Measurements from ENCODE around the gene NUDT3. TPM values are rescaled to one million over a fixed set of nuclear protein-coding genes. Genes with fewer than 3 reads are reported as not detected.

Gene NUDT3
- total and polyA plus RNA-seq, 9 of the 15 experiments (the other 6 are each of a cell fraction or from before 2014, with no cell fraction given), result 5.4 to 81.2 (median 56.4) TPM

DNA sequence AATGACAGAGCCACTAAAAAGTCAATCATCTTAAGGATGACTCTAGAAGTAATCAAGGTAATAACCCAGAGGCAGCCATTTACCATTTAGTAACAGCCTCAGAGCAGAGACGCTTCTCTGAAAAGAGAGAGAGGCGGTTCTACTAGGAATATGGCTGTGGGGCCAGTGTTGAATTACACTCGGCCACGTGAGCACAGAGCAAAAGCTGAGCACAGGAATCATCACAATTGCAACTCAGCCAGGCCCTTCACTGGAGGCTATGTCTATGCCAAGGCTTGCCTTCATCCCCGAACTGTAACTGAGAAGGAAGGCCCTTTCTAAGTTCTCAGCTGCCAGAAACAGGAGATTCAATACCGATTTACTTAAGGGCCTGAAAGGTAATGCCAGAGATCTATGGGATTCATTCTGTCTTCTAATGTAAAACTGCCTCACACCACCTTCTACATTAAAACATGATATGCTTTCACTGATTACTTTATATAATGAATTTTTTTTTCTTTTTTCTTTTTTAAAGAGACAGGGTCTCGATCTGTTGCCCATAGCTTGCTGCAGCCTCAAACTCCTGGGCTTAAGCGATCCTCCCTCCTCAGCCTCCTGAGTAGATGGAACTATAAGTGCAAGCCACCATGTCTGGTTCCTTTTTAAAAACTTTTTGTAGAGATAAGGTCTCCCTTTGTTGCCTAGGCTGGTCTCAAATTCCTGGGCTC, 67.6 kb downstream of the NUDT3 start (continued):
- no peak for TF ChIP-seq ZFP30 (CRISPR knock-in tag; IDR thresholded peaks at IDR 0.05; ENCODE audit: borderline replicate concordance)
- peak; percentile 76 for TF ChIP-seq KDM5B (IDR thresholded peaks at IDR 0.05; ENCODE audit: insufficient replicate concordance, low read depth, low read length)
- TF ChIP-seq NBN (IDR thresholded peaks at IDR 0.05; ENCODE audit: low read depth), result no peak
- TF ChIP-seq RBFOX2 (IDR thresholded peaks at IDR 0.05; ENCODE audit: low read depth, low read length), result no peak
- no peak for TF ChIP-seq KDM4B (IDR thresholded peaks at IDR 0.05; ENCODE audit: borderline replicate concordance in 2 of 2, low read depth in 1 of 2)
- TF ChIP-seq ZNF384 (IDR thresholded peaks at IDR 0.05; ENCODE audit: low read depth, low read length), result peak; percentile 24; the same call in 1 of the 2 replicates
- no peak for TF ChIP-seq COPS2 (conservative IDR thresholded peaks at IDR 0.05)
- no peak for TF ChIP-seq ZNF212 (CRISPR knock-in tag; IDR thresholded peaks at IDR 0.05)
- no peak for TF ChIP-seq ZNF134 (CRISPR knock-in tag; conservative IDR thresholded peaks at IDR 0.05)
- TF ChIP-seq BRCA1 (IDR thresholded peaks at IDR 0.05), result no peak
- TF ChIP-seq BRCA1 (CRISPR knock-in tag; IDR thresholded peaks at IDR 0.05), result no peak
- TF ChIP-seq HMG20B (CRISPR knock-in tag; IDR thresholded peaks at IDR 0.05), result no peak
- no peak for TF ChIP-seq ETS2 (tag; IDR thresholded peaks at IDR 0.05; ENCODE audit: borderline replicate concordance, poor library complexity, severe bottlenecking)
- no peak for TF ChIP-seq FOXK1 (CRISPR knock-in tag; IDR thresholded peaks at IDR 0.05; ENCODE audit: borderline replicate concordance)
- TF ChIP-seq, protein P1, sequence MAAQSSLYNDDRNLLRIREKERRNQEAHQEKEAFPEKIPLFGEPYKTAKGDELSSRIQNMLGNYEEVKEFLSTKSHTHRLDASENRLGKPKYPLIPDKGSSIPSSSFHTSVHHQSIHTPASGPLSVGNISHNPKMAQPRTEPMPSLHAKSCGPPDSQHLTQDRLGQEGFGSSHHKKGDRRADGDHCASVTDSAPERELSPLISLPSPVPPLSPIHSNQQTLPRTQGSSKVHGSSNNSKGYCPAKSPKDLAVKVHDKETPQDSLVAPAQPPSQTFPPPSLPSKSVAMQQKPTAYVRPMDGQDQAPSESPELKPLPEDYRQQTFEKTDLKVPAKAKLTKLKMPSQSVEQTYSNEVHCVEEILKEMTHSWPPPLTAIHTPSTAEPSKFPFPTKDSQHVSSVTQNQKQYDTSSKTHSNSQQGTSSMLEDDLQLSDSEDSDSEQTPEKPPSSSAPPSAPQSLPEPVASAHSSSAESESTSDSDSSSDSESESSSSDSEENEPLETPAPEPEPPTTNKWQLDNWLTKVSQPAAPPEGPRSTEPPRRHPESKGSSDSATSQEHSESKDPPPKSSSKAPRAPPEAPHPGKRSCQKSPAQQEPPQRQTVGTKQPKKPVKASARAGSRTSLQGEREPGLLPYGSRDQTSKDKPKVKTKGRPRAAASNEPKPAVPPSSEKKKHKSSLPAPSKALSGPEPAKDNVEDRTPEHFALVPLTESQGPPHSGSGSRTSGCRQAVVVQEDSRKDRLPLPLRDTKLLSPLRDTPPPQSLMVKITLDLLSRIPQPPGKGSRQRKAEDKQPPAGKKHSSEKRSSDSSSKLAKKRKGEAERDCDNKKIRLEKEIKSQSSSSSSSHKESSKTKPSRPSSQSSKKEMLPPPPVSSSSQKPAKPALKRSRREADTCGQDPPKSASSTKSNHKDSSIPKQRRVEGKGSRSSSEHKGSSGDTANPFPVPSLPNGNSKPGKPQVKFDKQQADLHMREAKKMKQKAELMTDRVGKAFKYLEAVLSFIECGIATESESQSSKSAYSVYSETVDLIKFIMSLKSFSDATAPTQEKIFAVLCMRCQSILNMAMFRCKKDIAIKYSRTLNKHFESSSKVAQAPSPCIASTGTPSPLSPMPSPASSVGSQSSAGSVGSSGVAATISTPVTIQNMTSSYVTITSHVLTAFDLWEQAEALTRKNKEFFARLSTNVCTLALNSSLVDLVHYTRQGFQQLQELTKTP (IDR thresholded peaks at IDR 0.05; ENCODE audit: low read depth in 1 of 2, partially characterized antibody in 2 of 2), result no peak
- no peak for TF ChIP-seq ADNP (tag; IDR thresholded peaks at IDR 0.05)
- no peak for TF ChIP-seq THRA (IDR thresholded peaks at IDR 0.05)
- TF ChIP-seq NFIX (CRISPR knock-in tag; IDR thresholded peaks at IDR 0.05; ENCODE audit: low read depth), result no peak
- TF ChIP-seq, protein P2, sequence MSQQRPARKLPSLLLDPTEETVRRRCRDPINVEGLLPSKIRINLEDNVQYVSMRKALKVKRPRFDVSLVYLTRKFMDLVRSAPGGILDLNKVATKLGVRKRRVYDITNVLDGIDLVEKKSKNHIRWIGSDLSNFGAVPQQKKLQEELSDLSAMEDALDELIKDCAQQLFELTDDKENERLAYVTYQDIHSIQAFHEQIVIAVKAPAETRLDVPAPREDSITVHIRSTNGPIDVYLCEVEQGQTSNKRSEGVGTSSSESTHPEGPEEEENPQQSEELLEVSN (IDR thresholded peaks at IDR 0.05; ENCODE audit: borderline replicate concordance in 1 of 2, extremely low read depth in 1 of 2, insufficient read depth in 1 of 2, insufficient read length in 1 of 2, low read depth in 1 of 2, low read length in 1 of 2, poor library complexity in 1 of 2, severe bottlenecking in 1 of 2), result peak in 1 of 2 experiments; percentile 52
- peak; percentile 67; the same call in 1 of the 2 replicates for TF ChIP-seq BCOR (IDR thresholded peaks at IDR 0.05)
- TF ChIP-seq ZNF133 (CRISPR knock-in tag; IDR thresholded peaks at IDR 0.05), result no peak
